Measurements from ENCODE around the gene TNFAIP8.
"Not testable (repeated sequence)": the region's sequence is repeated elsewhere in the genome, so short reads cannot be mapped to it uniquely, and the experiment has no call there.

TNFAIP8 gene

DNA sequence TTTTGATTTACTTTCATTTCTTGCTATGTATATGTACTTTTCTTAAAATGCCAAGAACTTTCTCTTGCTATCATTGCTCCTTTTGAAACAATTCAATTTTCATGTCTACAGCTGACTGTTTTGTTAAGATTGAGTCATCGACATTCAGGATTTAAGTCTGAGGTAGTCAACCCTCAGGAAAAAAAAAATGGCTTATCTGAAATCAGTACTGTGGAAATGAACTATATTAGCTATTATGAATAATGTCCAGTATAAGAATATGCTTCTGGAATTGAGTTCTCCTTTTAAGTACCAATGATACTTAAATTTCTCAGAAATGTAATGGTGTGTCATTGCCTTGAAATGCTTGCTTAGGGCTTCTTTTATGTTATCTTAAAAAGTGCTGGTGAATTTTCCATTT, 37.9 kb downstream of the TNFAIP8 start:
- peak; percentile 16 for DNase-seq (ENCODE audit: low spot score)

- DNase-seq (ENCODE audit: low spot score): no peak
These were observed 39.4 kb downstream of the TNFAIP8 start for GRCh38 chr5:119395080-119395836.

DNA sequence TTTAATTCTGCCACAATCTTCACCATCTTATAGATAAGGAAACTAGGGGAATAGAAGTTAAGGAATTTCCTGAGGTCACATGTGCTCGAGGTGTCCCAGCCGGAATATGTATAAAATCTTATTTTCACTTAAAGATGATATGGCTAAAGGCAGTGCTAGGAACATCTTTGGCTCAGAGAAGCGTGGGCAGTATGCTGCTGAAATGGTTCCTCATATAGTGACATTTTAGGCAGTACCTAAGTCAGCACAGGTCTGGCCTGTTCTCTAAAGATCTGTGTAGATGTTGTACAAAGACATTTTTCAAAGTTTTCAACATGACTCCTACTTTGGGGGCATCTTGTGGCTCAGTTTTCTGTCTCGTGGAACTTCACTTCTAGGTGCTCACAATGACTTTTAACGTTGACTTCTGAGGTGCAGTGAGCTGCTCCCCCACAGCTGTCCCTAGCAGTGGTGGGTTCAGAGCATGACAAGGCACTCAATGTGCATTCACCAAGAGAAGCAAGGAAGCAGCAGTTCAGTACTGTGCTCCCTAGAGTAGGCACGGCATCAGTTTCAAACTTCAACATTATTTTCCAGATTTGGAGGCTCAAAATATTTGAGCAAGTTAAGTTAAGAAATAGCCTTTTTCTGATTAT, 40.3 kb downstream of the TNFAIP8 start:
- DNase-seq (ENCODE audit: low spot score): no peak

DNA sequence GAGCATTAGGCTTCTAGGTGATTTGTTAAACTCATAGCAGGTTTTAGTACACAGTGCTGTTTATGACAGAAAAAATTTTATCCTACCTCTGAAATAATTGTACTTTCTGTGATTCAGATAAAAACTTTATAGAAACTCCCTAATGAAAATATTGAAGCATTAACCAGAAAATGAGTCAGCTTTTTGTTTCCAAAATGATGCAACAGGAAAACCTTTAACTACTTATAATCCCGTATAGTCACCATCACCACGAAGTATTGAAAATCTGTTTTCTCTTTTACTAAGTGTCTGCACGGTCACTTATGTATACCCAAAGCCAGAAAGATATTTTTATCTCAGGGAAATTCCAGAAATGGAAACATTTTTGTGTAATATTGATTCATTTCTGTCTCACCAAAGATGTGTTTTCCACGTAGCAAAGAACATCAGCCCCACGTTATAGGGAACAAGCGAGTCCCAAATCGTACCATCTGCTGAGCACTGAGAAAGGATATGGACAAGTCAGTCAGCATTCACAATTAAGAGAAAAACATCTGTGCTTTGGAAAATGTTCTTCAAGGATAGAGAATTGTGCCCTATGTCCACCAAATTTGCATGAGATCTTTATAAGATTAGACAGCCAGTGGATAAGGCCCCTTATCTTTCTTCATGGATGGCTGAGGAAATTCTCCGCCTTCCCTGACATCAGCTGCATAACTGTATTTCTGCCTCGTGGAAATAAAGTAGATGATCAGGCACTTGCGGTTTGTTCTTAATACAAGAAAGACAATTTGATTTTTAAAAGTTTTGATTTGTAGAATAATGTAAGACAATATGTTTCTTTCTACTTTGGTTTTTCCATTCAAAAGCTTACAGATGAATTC, 41.9 kb downstream of the TNFAIP8 start:
- DNase-seq (ENCODE audit: low spot score): peak; percentile 7

DNA sequence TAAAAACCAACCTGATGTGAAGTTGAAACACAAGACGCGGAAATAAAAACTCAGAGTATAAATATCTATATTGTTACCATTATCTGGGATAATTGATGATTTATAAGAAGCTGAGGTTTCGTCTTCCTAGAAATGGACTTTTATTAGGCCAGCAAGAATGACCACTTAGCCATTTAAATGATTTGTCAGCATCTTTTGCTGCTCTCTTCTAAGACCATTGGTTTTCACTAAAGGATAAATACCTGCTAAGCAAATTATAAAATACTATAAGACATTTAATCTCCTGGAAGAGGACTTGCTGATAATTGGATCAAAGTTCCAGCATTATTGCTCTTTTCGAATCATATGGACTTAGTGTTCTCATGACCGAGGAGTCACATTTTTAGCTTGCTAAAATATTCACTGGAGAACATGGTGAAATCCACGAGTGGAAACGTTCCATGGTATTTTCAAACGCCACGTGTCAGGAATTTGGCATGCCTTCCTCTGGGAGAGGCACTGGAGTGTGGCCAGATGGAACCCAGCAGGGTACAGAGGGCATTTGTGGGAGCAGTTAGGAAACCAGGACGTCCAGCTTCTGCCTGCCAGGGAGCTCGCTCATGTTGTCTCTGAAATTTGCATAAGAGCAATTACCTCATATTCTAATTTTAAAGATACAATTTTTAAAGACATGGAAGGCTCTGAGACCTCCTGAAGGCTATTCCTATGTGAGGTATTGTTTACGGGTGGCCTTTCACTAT, 43.1 kb downstream of the TNFAIP8 start:
- DNase-seq (ENCODE audit: low spot score): no peak

GRCh38 chr5:119400245-119400644, 44.4 kb downstream of the TNFAIP8 start:
- DNase-seq (ENCODE audit: low spot score): no peak

GRCh38 chr5:119402081-119402480, 46.3 kb downstream of the TNFAIP8 start:
- no peak for DNase-seq (ENCODE audit: low spot score)

GRCh38 chr5:119402555-119402954, 46.7 kb downstream of the TNFAIP8 start:
- DNase-seq (ENCODE audit: low spot score): no peak

DNA sequence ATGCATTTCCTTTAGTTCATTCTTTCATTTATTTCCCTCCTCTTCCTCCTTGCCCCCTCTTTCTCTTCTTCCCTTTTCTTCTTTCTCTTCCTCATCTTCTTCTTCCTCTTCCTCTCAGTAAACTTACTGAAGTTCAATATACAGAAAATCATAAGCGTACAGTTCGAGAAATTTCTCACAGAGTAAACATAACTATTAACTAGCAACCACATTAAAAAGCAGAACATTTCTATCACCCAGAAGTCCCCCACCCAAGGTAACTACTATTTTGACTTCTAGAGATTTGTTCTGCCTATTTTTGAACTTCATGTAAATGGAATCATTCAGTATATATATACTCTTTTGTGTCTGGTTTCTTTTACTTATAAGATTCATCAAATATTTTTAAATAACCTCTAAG, 48.2 kb downstream of the TNFAIP8 start:
- DNase-seq (ENCODE audit: low spot score): no peak

DNA sequence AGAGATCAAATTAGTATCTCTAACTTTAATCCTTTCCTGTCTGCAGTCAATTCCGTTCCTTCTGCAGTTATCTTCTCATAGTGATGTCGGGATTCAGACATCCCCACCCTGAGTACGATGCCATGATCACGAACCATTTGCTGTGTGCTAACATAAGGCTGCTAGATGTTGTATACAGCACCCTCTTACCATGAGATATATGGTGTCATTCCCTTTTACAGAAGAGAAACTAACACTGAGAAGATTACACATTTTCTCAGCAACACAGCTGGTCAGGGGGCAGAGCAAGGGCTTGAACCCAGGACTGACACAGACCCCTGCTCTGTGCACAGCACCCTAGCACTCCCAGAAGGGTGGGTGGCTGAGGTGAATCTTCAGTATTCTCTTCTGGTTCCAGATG, 49.6 kb downstream of the TNFAIP8 start:
- no peak for DNase-seq (ENCODE audit: low spot score)

- DNase-seq (ENCODE audit: low spot score): no peak
These were observed 50.8 kb downstream of the TNFAIP8 start for GRCh38 chr5:119406551-119407110.

DNA sequence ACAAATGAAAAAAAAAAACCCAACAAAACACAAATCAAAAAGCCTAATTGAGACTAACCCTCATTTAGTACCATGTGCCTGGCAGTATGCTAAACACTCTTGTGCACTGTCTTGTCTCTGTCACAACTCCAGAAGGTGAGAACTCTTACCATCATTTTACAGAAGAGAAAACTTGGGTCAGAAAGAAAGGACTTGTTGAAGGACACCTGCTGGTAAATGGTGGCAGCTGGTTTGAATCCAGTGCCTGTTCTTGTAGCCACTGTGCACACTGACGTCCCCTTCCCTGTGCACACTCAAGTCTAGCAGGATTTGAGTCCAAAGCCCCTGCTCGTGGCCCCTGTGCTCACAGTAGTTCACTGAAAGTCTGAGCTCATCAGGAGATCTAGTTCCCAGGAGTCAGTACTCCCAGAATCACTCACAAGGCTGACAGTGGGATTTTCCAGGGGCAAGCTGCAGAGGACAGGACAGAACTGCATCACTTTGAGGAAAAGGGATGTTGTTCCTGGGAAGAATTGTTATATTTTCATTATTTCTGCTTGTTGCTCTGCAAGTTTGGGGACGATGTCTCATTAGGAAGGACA, 53.5 kb downstream of the TNFAIP8 start:
- DNase-seq (ENCODE audit: low spot score): no peak

- DNase-seq (ENCODE audit: low spot score): no peak
These were observed 54.8 kb downstream of the TNFAIP8 start for GRCh38 chr5:119410448-119411159.

DNA sequence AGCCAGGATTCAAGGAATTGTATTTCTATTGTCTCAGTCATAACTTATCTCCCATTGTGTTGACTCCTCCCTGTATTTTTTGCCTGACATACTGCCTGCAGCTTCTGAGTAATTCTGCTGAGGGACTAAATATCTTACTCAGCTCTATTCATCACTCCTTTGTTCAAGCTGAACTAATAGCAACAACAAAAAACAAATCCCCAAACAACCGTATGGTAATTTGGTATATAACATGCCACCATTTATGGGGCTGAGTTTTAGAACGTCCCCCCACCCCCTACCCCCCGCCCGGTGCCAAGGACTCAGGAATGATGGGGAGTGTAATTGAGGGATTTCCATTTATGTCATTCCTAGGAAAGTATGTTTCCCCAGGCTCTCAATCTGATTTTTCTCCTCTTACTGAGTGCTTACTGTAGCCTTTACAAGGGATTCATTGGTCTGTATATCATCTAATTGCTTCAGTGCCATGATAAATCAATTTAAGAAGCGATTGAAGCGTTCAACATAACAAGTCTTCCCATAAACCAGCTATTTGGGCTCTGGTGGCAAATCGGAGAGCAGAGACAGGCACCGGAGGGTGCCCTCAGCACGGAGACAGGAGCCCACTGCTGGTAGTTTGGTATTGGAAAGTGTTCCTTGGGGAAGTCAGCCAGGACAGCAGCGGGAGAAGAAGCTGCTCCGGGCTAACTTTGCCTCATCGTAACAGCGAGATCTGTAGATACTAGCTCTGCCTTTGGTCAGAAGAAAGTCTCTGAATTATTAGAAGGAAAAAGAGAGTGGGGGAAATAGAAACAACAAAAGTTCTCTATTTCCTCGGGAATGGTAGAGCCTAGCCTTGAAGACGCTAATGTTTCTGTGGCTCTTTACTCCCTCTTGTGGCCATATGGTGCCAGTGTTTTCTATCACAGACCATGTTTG, 55.8 kb downstream of the TNFAIP8 start:
- DNase-seq (ENCODE audit: low spot score): peak; percentile 71

DNA sequence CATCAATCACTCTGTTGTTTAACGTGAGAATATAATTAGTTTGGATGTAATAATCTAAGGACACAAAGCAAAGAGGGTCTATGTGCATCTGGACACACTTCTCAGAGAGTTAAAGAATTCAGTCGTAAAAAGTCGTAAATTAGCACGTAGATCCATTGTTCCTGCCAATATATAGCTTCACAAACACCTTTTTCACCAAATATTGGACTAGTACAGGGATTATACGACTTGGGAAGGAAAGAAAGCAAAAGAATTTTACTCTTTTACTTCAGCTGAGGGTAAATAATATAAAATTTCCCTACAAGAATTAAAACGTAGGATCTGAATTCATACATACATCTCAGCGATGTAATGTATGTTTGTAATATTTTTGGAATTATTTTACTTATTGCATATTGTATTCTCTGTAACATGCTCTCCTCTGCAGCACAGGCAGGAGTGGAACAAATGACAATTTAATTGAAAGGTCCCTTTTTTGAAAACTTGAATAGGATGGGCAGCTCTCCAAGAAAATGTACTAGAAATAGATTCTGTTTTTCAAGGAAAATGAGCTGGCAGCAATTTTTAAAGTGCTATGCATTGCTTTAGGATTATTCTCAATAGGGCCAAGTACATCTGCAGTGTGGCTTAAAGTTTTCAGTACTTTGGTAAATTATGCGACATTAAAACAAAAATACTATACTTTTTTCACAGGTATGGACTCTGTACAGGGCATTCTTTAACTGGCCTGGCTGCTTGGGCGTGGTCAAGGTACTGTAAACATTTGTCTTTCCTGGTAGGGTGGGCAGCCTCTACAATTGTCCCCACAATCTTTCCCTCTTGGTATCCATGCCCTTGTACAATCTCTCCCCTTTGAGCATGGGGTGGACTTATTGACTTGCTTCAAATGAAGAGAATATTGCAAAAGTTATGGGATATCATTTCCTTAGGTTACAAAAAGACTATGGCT, 56.7 kb downstream of the TNFAIP8 start:
- DNase-seq (ENCODE audit: low spot score): no peak

DNA sequence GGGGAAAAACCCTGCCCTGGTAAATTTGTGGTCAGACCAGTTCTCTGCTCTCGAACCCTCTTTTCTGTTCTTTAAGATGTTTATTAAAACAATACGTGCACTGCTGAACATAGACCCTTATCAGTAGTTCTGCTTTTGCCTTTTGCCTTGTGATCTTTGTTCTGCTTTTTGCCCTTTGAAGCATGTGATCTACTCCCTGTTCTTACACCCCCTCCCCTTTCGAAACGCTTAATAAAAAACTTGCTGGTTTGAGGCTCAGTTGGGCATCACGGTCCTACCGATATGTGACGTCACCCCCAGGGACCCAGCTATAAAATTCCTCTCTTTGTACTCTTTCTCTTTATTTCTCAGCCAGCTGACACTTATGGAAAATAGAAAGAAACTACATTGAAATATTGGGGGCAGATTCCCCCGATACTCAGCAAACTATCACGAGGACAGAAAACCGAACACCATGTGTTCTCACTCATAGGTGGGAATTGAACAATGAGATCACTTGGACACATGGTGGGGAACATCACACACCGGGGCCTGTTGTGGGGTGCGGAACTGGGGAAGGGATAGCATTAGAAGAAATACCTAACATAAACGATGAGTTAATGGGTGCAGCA, 58.4 kb downstream of the TNFAIP8 start:
- not testable (repeated sequence) for DNase-seq (ENCODE audit: low spot score)

DNA sequence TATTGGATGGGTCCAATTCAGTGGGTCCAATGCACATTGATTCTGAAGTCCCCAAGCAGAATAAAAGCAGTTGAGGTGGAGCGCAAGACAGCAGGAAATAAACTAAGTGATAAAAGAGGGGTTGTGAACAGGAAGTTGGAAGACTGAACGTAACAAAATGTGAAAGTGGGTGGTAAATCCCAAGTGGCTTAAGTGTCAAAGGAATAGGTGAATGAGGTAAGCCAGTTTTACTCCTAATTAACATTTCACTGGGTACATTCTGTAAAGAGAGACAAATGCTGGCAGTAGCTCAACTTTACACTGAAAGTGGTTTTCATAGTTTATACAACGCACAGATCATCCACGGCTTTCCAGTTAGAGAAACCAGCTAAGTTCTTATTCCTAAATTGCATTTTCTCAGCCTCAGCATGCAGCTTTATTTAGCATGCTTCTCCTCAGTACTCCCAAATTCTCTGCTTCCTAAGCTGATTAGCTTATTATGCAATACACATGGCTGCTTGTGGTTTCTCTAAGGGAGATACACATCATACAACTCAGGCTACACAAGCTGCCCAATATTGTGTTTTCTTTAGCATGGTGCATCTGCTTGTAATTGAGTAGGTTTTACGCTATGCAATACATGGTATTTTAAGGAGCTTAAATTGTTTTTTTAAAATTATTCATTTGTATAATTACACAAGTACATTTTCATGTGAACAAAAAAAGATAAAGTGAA, 62.2 kb downstream of the TNFAIP8 start:
- DNase-seq (ENCODE audit: low spot score): no peak

All from kidney capillary endothelial cell (primary cell).